ENCODE results near the gene UBE2E1. TPM values are rescaled to one million over a fixed set of nuclear protein-coding genes. Genes with fewer than 3 reads are reported as not detected.
"Not testable (repeated sequence)": the region's sequence is repeated elsewhere in the genome, so short reads cannot be mapped to it uniquely, and the experiment has no call there.

UBE2E1 gene
- total RNA-seq, 1 donor from 2014 or later, result 98.2 TPM

GRCh38 chr3:23877329-23877980 lies 71.7 kb downstream of the UBE2E1 start:
- peak; percentile 89 for DNase-seq (ENCODE audit: low read depth)

GRCh38 chr3:23879485-23879884 lies 73.7 kb downstream of the UBE2E1 start:
- no peak for DNase-seq (ENCODE audit: low read depth)

- no peak for DNase-seq (ENCODE audit: low read depth)
Observed at GRCh38 chr3:23880703-23881339, 75.1 kb downstream of the UBE2E1 start.

- DNase-seq (ENCODE audit: low read depth), result not testable (repeated sequence)
Observed at GRCh38 chr3:23881993-23882392, 76.2 kb downstream of the UBE2E1 start.

- no peak for DNase-seq (ENCODE audit: low read depth)
Observed at GRCh38 chr3:23882487-23882918, 76.7 kb downstream of the UBE2E1 start.

- DNase-seq (ENCODE audit: low read depth), result no peak
Observed at GRCh38 chr3:23884481-23884880, 78.7 kb downstream of the UBE2E1 start.

- no peak for DNase-seq (ENCODE audit: low read depth)
Observed at GRCh38 chr3:23885210-23885609, 79.5 kb downstream of the UBE2E1 start.

- no peak for DNase-seq (ENCODE audit: low read depth)
Observed at GRCh38 chr3:23886311-23886710, 80.6 kb downstream of the UBE2E1 start.

GRCh38 chr3:23888617-23889228 lies 83.0 kb downstream of the UBE2E1 start:
- peak; percentile 59 for DNase-seq (ENCODE audit: low read depth)

- peak; percentile 41 for DNase-seq (ENCODE audit: low read depth)
Observed at GRCh38 chr3:23889386-23889785, 83.6 kb downstream of the UBE2E1 start.

GRCh38 chr3:23889950-23890349 lies 84.2 kb downstream of the UBE2E1 start:
- no peak for DNase-seq (ENCODE audit: low read depth)

GRCh38 chr3:23894254-23895061 lies 88.7 kb downstream of the UBE2E1 start:
- no peak for DNase-seq (ENCODE audit: low read depth)

GRCh38 chr3:23895181-23895580 lies 89.4 kb downstream of the UBE2E1 start:
- no peak for DNase-seq (ENCODE audit: low read depth)

GRCh38 chr3:23900744-23901143 lies 95.0 kb downstream of the UBE2E1 start:
- no peak for DNase-seq (ENCODE audit: low read depth)

- no peak for DNase-seq (ENCODE audit: low read depth)
Observed at GRCh38 chr3:23904545-23904944, 98.8 kb downstream of the UBE2E1 start.

GRCh38 chr3:23909341-23909740 lies 103.6 kb downstream of the UBE2E1 start:
- no peak for DNase-seq (ENCODE audit: low read depth)

- no peak for DNase-seq (ENCODE audit: low read depth)
Observed at GRCh38 chr3:23911397-23911796, 105.6 kb downstream of the UBE2E1 start.

GRCh38 chr3:23912335-23912734 lies 106.6 kb downstream of the UBE2E1 start:
- not testable (repeated sequence) for DNase-seq (ENCODE audit: low read depth)

- DNase-seq (ENCODE audit: low read depth), result no peak
Observed at GRCh38 chr3:23913182-23913581, 107.4 kb downstream of the UBE2E1 start.

- DNase-seq (ENCODE audit: low read depth), result peak; percentile 84
Observed at GRCh38 chr3:23913873-23914743, 108.4 kb downstream of the UBE2E1 start.

GRCh38 chr3:23915537-23916108 lies 109.9 kb downstream of the UBE2E1 start:
- DNase-seq (ENCODE audit: low read depth), result peak; percentile 41

Measured in renal cortical epithelial cell (primary cell).